Frontal cortex (tissue), 4 donors: Measurements from ENCODE around the gene TMEM69. TPM values are rescaled to one million over a fixed set of nuclear protein-coding genes. Genes with fewer than 3 reads are reported as not detected.

Experiments
- DNase-seq, 2 donors: peaks; one replicate each; pipeline ENCODE4 v3.0.0; 2012; ENCODE audit warnings: low spot score in 2 of 2
- FAIRE-seq: peaks from 2 replicates; lab custom pipeline; 2012; peaks lifted over from hg19 to GRCh38; lab: Jason Lieb, UNC
- total RNA-seq: library from RNA; depleted of rRNA; stranded (reverse); fragments of >200 nt; gene quantifications from one replicate; pipeline ENCODE4 v1.2.3, GENCODE V29; 2014
- donor health status: control.
- donor health status: control.
- donor health status: control.

TMEM69 gene, protein sequence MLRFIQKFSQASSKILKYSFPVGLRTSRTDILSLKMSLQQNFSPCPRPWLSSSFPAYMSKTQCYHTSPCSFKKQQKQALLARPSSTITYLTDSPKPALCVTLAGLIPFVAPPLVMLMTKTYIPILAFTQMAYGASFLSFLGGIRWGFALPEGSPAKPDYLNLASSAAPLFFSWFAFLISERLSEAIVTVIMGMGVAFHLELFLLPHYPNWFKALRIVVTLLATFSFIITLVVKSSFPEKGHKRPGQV
- 17.9 TPM for total RNA-seq

DNA sequence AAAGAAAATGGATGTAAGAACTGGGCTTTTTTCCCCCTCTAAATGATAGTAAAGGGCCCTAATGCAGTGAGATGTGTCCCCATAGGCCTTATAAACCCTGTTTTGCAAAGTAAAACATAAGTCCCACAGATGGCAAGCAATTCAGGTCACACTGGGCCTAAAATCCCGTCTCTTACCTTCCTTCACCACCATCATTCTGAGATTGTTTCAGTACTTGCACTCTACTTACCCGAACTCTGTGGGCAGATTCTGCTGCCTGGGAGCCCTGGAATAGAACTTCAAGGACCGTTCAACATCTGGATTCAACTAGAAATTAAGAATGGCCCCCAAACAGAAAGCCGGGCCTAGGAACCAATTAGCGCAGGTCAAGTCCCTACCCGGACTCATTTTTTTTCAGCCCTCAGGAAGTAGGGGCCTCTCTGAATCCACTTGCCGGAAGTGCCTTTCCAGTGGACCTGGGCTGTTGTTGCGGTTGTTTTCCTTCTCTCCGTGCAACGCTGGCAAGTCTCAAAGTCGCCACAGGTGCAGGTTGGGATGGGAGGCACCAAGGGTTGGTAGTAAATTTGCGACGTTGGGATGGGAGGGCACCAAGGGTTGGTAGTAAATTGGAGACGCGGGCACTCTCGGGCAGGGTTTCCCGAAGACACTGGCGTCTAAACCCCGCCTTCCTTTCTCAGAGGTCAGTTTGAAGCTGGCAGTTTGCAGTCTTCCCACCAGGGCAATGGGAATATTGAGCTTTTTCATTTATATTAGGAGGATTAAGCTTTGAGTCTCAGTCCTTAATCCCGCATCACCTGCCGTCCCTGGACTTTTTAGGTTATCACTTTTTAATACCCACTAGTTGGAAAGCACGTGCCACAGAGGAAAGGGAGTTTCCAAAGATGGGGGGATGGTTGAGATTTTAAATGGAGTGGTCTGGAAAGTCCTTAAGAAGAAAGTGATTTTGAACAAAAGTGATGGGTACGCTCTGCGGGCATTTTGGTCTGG is at the start of gene TMEM69:
Gene TMEM69 (plus strand): TSS at position 428 of the 987 bp plus-strand sequence. CDS start 2,888 bp downstream, outside the sequence.
- peak; percentile 64 to 66 for DNase-seq
- FAIRE-seq: no peak

DNA sequence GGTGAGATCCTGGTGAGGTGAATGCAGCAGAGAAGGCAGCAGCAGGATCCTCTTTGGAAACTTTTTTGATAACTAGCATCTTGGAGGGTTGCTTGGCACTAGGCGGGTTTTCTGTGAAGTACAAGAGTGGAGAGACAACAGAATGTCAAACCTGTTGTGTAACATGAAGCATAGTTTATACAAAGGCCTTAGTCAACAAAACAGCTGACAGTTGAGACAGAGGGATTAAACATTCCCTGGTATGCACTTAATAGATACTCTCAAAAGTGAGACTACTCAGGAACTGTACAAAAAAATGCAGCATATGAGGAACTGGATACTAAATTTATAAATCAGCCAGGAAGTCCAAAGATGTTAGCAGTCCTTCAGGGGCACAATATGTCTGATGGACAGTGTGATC is 47.7 kb upstream of the TMEM69 start:
- no peak for FAIRE-seq
- no peak for DNase-seq

DNA sequence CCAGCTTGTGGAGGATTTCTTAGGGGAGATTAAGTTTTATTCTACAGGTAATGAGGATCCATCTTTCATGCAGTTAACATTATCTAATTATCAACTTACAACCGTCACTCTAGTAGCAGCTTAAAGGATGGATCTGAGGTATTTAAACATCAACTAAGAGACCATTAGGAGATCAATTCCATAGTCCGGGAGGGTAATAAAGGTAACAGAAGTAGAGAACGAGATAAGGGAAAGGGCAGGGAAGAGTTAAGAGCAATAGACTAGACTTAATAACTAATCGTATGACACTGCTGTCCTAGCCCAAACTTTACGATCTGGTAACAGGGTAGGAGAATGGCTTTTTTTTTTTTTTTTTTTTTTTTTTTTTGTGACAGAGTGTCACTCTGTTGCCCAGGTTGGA is 44.7 kb upstream of the TMEM69 start:
- FAIRE-seq (no peak), DNase-seq (no peak)

DNA sequence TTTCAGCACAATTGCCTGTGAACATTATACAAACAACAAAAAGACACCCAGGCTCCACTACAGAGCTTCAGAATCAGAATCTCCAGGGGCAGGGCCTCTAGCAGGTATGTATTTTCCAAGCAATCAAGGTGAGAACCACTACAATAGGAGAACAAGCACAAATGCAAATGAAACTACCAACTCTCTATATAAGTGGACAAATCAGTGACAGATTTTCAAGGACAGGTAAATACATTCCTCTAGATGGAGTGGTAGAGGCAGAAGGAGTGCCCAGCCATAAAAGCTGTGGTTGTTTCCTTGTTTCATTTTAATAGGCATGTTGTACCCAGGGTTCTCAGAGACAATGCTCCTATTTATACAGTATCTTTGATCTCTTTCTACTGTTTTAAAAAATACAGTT is 44.0 kb upstream of the TMEM69 start:
- FAIRE-seq (no peak), DNase-seq (no peak)

DNA sequence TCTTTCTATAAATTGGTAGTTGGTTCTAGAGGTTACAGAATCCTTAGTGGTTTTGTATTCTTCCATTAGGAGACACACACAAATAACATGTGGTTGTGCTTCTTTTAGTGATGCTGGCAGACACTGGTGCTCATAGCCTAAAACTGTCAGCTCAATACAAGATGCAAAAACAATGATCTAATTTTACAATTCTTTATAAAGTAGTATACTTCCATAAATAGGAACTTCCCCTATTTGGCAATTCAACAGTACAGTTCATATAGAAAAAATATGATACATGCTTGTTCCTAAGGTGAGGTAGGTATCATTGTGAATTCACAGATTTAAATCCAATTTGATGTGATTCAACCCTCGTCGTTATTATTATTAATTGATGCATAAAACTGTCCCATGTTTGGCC is 43.3 kb upstream of the TMEM69 start:
- DNase-seq (no peak), FAIRE-seq (no peak)

DNA sequence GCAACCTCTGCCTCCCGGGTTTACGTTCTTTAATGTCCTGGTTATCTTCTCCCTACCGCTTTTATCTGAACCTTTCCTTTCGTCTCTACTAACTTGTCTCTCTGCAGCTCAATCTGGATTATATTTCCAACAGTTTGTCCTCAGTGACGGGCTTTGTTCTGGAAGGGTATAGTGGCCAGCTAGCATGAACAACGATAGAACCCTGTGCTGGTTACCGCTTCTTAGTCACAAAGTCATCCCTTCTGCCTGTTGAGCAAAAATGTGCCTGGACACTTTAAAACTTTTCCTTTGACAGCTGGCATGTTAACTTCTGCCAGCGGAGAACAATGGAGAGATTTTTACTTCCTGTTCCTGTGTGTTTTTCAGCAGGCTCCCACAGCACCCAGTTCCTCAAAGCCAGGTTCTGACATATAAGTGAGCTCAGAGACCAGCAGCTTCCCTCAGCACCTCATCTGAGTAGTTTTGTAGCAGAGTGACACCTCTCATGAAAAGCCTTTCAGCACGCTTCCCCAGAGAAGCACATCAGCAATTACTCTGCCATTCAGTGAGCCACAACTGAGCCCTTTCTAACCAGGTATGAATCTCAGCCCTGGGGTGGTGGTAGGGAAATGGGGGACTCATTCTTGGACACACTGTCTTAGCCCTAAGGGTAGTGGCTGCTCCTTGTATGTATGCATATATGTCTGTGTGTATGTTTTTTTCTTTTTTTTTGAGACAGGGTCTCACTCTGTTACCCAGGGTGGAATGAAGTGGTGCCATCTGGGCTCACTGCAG is 40.5 kb upstream of the TMEM69 start:
- FAIRE-seq: no peak
- DNase-seq: no peak

DNA sequence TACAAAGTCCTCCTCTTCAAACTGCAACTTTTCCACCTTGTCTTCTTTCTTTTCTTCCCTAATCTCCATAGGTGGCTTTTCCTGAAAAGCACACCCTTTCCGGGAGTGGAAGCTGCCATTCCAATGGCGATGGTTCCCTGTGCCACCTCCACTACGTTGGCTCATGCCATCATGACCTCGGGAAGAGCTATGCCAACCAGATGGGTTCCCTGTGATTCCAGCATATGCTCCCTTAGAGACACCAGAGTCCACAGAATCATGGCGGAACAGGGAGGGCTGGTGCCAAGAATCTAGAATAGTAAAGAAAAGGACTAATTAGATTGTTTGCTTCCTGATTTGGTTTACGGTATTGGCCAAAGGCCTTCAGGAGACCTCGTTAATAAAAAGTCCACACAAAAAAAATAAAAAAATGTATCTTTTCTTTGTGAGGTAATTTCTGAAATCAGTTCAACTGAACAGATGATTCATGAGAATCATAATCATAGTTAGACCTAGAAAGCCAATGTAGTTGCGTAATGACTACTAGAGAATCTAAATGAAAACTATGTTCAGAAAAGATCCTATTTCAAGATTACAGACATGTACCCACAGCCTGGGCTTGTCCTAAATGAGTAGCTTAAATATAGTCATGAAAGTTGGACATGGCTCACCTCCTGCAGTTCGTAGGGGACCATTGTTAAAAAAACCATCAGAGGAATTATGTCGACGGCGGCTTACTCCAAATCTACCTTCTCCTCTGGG is 33.3 kb upstream of the TMEM69 start:
- DNase-seq (no peak), FAIRE-seq (no peak)

DNA sequence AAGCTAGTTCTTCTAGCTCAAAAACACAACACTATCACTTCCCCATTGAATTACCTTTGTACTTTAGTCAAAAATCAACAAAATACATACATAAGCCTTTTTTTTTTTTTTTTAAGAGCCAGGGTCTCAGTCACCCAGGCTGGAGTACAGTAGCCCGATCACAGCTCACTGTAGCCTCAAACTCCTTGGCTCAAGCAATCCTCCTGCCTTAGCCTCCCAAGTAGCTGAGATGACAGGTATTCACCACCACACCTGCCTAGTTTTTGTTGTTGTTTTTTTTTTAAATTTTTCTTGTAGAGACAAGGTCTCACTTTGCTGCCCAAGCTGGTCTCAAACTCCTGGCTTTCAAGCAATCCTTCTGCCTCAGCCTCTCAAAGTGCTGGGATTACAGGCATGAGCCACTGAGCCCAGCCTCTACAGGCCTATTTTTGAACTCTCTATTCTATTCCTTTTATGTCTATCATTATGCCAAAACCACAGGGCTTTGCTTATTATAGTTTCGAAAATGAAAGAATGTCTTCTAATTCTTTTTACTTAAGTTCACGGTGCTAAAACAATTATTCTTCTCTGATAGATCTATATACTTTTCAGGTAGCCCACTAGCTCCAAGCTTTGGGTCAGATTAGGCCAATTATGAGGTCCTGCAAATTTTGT is 31.3 kb upstream of the TMEM69 start:
- FAIRE-seq: no peak
- no peak for DNase-seq

DNA sequence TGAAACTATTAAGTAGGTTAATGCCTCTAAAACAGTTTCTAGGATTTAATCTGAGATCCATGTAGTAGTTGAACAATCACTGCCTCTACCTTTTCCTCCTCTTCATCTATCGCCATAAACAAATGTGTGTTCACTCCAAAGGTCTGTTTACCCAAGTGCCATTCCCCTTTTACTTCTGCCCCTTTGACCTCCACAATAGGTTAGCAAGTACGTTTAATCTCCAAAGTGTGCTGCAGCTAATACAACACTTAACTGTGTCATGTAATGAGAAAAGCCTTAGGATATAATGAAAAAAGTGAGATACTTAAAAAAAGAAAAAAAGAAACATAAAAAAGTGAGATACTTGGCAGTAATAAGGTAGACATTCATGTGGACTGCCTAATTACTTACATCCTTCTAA is 29.8 kb upstream of the TMEM69 start:
- no peak for DNase-seq
- FAIRE-seq: no peak

DNA sequence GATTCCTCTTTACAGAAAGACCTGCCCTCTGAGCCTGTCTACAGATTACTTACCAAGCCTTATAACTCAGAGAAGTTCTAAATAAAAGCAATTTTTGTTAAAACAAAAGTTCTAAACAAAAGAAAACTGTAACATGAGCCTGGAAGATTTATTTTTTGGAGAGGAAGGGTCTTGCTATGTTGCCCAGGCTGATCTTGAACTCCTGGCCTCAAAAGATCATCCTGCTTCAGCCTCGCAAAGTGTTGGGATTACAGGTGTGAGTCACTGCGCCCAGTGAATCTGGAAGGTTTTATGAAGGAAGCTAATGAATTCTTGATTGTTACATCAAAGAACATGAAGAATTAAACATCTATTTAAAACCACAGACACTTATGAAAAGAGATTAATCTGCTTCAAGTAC is 28.8 kb upstream of the TMEM69 start:
- FAIRE-seq: no peak
- DNase-seq: no peak

DNA sequence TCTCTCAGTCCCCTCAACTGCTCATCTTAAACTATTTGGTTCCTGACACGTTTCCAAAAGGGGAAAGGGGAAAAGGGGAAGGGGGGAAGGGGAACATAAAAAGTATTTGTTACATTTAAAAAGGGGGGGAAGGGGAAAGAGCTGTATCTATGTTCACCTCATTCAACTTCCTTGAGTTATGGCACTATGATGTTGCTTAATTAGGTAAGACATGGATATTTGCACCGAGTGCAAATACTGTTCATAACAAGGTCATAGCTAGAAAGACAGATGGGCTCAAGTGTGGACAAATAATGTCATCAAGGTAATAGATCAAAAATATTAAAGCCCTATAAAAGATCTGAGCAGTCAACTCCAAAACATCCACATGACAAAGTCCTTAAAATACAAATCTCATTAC is 27.6 kb upstream of the TMEM69 start:
- FAIRE-seq (no peak), DNase-seq (no peak)

DNA sequence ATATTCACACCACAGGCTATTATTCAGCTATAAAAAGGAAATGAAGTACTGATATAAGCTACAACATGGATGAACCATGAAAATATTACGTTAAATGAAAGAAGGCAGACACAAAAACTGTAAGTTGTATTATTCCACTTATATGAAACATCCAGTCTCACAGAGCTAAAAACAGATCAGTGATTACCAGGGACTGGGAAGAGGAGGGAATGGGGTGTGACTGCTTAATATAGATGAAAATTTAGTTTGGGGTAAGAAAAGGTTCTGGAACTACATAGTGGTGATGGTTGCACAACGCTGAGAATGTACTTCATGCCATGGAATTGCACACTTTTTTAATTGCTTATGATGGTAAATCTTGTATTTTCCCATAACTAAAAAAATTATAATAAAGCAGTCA is 21.1 kb upstream of the TMEM69 start:
- FAIRE-seq (no peak), DNase-seq (no peak)

DNA sequence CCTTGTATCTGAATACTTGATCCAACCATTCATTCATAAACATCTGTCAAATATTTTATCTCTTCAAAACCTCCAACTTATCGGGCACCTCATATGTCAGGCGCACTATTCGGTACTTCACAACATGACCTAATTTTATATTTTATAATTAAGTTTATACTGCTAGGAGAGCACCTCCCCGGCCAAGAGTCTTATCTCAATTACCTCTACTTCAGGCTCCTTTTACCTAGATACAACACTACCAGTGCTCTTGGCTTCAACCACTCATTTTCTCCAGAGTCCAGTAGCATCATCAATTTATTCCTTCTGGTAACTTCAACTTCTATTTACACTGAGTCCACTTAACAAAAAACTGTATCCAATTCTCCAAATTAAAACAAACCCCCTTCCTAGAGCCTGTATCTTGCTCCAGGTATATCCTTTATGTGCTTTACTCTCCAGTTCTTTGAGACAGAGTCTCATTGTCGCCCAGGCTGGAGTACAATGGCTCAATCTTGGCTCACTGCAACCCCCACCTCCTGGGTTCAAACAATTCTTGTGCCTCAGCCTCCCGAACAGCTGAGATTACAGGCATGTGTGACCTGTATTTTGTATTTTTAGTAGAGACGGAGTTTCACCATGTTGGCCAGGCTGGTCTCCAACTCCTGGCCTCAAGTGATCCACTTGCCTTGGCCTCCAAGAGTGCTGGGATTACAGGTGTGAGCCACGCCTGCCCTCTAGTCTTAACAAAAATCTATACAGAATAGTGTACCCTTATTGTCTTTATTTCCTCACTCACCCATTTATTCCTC is 20.5 kb upstream of the TMEM69 start:
- FAIRE-seq: no peak
- DNase-seq: no peak

DNA sequence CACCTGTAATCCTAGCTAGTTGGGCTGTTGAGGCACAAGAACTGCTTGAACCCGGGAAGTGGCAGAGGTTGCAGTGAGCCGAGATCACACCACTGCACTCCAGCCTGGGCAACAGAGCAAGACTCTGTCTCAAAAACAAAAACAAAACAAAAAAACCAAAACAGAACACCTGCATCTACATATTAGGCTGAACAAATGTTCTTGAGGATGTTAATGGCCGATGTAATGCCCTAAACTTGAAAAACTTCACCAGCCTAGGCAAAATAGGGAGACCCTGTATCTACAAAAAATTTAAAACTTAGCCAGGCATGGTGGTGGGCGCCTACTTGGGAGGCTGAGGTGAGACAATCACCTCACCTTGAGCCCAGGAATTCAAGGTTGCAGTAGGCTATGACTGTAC is 19.5 kb upstream of the TMEM69 start:
- FAIRE-seq (no peak), DNase-seq (no peak)

DNA sequence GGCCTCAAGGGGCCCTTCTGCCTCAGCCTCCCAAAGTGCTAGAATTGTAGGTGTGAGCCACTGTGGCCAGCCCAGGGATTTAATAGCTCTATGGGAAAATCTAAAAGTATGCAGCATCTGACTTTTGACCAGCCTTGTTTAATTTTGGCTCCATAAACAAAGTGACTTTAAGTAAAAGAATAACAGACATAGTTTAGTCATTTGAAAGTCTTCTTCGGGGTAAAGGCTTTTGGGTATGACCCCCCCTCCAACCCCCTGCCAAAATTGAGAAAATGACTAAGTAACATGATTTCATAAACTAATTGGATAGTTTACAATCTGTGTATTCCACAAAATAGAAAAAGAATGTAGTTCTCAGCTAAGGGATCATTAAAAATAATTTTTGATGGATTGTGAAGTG is 18.6 kb upstream of the TMEM69 start:
- FAIRE-seq: no peak
- DNase-seq: no peak

DNA sequence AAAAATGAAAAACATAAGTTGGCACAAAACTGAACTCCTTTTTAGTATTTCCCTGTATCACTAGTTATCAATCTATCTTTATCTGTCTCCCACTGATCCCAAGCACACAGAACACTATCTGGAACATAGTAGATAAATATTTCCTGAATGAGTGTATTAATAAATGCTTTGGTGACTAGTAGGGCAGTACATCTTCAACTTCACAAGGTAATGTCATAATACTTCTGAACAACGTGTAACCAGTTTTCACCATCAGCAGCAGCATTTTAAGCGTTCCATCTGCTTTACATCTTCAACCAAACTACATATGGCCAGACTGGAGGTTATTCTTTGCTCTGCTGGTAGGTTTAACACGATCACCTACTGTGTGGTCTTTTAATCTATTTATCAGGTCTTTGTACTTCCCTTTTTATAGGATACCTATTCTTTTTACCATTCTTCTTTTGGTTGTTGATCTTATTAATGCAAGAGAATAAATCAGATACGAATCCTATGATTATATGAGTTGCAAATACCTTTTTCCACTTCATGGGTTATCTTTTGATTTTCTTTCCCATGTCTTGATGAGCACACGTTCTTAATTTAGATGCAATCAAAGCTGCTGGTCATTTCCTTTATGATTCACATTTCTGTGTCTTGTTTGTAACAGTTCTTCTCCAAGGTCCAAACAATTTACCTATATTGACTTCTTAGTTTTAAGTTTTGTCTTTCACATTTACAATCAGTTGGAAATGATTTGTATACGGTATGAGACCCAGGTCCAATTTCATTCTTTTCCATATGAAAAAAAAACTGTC is 17.9 kb upstream of the TMEM69 start:
- FAIRE-seq: no peak
- no peak for DNase-seq

DNA sequence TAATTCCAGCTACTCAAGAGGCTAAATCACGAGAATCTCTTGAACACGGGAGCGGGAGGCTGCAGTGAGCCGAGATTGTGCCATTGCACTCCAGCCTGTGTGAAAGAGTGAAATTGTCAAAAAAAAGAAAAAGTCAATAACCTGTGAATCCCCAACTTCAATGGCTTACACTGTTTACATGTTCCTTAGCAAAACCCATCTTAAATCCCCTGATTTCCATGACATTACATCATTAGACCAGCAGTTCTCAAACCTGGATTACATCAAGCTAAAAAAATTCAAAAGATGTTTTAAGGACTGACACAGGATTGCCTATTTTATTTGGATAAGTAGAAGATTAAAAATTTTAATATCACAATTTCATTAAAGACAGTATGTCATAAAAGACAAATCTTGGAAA is 14.0 kb upstream of the TMEM69 start:
- DNase-seq (no peak), FAIRE-seq (no peak)

DNA sequence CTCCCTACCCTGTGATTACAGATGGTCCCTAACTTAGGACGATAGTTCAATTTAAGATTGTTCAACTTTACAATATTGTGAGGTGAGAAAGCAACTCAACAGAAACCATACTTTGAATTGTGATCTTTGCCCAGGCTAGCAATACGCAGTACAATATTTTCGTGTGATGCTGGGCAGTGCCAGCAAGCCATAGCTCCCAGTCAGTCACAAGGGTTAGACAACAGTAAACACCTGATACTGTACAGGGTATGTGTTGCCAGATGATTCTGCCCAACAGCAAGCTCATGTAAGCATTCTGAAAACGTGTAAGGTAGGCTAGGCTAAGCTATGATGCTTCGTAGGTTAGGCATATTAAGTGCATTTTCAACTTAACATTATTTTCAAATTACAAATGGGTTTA is 13.5 kb upstream of the TMEM69 start:
- DNase-seq: no peak
- no peak for FAIRE-seq
